ENCODE results near the gene UQCRC2. TPM values are rescaled to one million over a fixed set of nuclear protein-coding genes. Genes with fewer than 3 reads are reported as not detected.

Gene UQCRC2
- total RNA-seq, 1 experiment from 2014 or later, result 343 TPM

- TF ChIP-seq, protein P1, sequence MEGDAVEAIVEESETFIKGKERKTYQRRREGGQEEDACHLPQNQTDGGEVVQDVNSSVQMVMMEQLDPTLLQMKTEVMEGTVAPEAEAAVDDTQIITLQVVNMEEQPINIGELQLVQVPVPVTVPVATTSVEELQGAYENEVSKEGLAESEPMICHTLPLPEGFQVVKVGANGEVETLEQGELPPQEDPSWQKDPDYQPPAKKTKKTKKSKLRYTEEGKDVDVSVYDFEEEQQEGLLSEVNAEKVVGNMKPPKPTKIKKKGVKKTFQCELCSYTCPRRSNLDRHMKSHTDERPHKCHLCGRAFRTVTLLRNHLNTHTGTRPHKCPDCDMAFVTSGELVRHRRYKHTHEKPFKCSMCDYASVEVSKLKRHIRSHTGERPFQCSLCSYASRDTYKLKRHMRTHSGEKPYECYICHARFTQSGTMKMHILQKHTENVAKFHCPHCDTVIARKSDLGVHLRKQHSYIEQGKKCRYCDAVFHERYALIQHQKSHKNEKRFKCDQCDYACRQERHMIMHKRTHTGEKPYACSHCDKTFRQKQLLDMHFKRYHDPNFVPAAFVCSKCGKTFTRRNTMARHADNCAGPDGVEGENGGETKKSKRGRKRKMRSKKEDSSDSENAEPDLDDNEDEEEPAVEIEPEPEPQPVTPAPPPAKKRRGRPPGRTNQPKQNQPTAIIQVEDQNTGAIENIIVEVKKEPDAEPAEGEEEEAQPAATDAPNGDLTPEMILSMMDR (IDR thresholded peaks at IDR 0.05; ENCODE audit: unreplicated experiment), result no peak
- no peaks in the 10 kb centered on the region for H3K27me3 Mint-ChIP-seq (ENCODE audit: unreplicated experiment)
- intact Hi-C loops (cut with micrococcal nuclease; ENCODE audit: unreplicated experiment), result no loop called here
- H3K4me3 Mint-ChIP-seq (ENCODE audit: low read depth, unreplicated experiment), result no peak overlapping the region
- DNase-seq, result no peak
- no peaks in the 10 kb centered on the region for H3K4me1 Mint-ChIP-seq (ENCODE audit: low read depth, unreplicated experiment)
- no peaks in the 10 kb centered on the region for H3K9me3 Mint-ChIP-seq (ENCODE audit: low read depth, unreplicated experiment)
- CTCF ChIA-PET, result interaction anchor here (0.7 to 1.0 kb wide), 2 partner anchors 43 to 88 kb away, joined by 4 read pairs; no protein-coding TSS in a partner anchor
- H3K36me3 Mint-ChIP-seq (ENCODE audit: insufficient read depth, unreplicated experiment), result peaks cover 30% of the 10 kb centered on the region
- H3K27ac Mint-ChIP-seq (ENCODE audit: unreplicated experiment), result no peak overlapping the region
- no TSS peak for BruUV-seq (replicated peaks)
Observed at GRCh38 chr16:21989133-21989532, 36.0 kb downstream of the UQCRC2 start.

DNA sequence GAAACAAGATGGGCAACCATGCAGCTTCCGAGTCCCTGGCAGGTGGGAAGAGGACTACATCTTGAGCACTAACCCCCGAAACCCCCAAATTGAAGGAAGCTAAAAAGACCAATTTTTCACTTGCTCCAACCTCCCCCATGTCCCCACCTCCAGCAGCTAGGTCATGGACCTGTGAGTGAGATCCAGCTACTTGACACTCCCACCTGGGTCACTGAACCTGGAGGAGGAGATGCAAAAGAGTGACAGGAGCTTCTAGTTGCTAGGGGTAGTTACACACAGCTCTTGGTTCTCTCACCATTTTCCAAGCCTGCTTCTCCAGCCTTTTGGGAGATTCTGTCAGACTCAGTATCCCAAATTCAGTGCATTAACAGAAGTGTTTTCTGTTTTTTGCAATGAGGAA is 36.6 kb downstream of the UQCRC2 start:
- intact Hi-C loops (cut with micrococcal nuclease; ENCODE audit: unreplicated experiment), result no loop called here

DNA sequence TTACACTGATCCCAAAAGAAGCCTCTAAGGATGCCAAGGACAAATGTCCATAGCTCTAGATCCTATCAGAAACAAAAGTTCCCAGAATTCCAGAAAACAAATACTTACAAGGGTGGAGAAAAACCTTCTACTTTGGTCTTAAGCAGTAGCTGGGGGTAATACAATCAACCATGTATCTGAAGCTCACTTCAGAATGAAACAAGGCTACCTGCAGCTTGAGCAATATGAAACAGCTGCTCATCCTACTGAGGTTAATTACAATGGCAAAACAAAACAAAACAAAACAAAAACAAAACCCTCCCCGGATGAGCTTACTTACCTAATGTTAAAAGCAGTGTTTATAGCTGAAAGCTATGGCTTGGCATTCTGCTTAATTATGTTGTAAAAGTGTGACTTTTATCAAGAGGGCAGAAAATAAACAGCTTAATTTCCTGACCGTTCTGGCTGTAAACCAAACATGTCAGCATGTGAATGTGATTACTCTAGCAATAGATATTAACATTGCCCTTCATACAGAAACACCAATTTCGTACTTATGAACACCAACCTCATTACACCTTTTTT is 37.3 kb downstream of the UQCRC2 start:
- CTCF ChIA-PET, result interaction anchor here (1.3 kb wide), 1 partner anchor 12 kb away, joined by 3 read pairs; no protein-coding TSS in a partner anchor
- DNase-seq, result no peak
- intact Hi-C loops (cut with micrococcal nuclease; ENCODE audit: unreplicated experiment), result no loop called here
- no peaks in the 10 kb centered on the region for H3K27me3 Mint-ChIP-seq (ENCODE audit: unreplicated experiment)
- H3K9me3 Mint-ChIP-seq (ENCODE audit: low read depth, unreplicated experiment), result no peaks in the 10 kb centered on the region
- no peaks in the 10 kb centered on the region for H3K4me1 Mint-ChIP-seq (ENCODE audit: low read depth, unreplicated experiment)
- no peak overlapping the region for H3K4me3 Mint-ChIP-seq (ENCODE audit: low read depth, unreplicated experiment)
- BruUV-seq (replicated peaks), result no TSS peak
- H3K27ac Mint-ChIP-seq (ENCODE audit: unreplicated experiment), result no peak overlapping the region
- peaks cover 24% of the 10 kb centered on the region for H3K36me3 Mint-ChIP-seq (ENCODE audit: insufficient read depth, unreplicated experiment)
- TF ChIP-seq, protein P1 (IDR thresholded peaks at IDR 0.05; ENCODE audit: unreplicated experiment), result no peak

More for the DNA sequence above, 36.6 kb downstream of the UQCRC2 start:
- Mint-ChIP-seq H3K9me3 (ENCODE audit: low read depth, unreplicated experiment) (no peaks in the 10 kb centered on the region), H3K4me1 (ENCODE audit: low read depth, unreplicated experiment) (no peaks in the 10 kb centered on the region), H3K27me3 (ENCODE audit: unreplicated experiment) (no peaks in the 10 kb centered on the region), H3K27ac (ENCODE audit: unreplicated experiment) (no peak overlapping the region), H3K36me3 (ENCODE audit: insufficient read depth, unreplicated experiment) (peaks cover 27% of the 10 kb centered on the region), H3K4me3 (ENCODE audit: low read depth, unreplicated experiment) (no peak overlapping the region)
- CTCF ChIA-PET, result interaction anchor here (1.0 kb wide), 1 partner anchor 88 kb away, joined by 4 read pairs; no protein-coding TSS in a partner anchor
- TF ChIP-seq, protein P1 (IDR thresholded peaks at IDR 0.05; ENCODE audit: unreplicated experiment), result no peak
- no TSS peak for BruUV-seq (replicated peaks)
- DNase-seq, result no peak

DNA sequence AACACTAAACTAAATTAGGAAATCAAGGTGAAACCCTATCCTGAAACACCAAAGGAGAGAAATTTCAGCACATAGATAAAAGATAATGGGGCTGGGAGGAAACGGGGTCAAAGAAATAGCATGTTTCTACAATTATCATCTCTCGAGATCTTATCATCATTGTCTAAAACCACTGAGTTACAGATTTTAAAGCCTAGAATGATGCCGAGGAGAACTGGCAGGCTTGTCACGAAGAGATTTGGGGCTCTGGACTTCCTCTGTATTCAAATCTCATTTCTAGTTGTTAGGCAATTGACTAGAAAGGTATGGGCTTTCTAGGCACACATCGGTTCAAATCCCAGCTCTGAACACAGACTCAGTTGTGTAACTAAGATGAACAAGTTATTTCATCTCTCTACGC is 38.5 kb downstream of the UQCRC2 start:
- CTCF ChIA-PET, result no interaction called here
- Mint-ChIP-seq H3K9me3 (ENCODE audit: low read depth, unreplicated experiment) (no peaks in the 10 kb centered on the region), H3K27ac (ENCODE audit: unreplicated experiment) (no peak overlapping the region), H3K4me1 (ENCODE audit: low read depth, unreplicated experiment) (no peaks in the 10 kb centered on the region), H3K36me3 (ENCODE audit: insufficient read depth, unreplicated experiment) (peaks cover 13% of the 10 kb centered on the region), H3K27me3 (ENCODE audit: unreplicated experiment) (no peaks in the 10 kb centered on the region), H3K4me3 (ENCODE audit: low read depth, unreplicated experiment) (no peak overlapping the region)
- no peak for DNase-seq
- TF ChIP-seq, protein P1 (IDR thresholded peaks at IDR 0.05; ENCODE audit: unreplicated experiment), result no peak
- no TSS peak for BruUV-seq (replicated peaks)
- intact Hi-C loops (cut with micrococcal nuclease; ENCODE audit: unreplicated experiment), result no loop called here

Measured in Calu3 (cell line).